HPDE6-E6E7 (cell line): ENCODE data around the gene VKORC1.

ENCODE experiments used
- DNase-seq: peaks from one replicate; pipeline ENCODE4 v3.0.0; 2011; ENCODE audit warnings: missing footprints; ENCODE audit errors: extremely low spot score

Gene VKORC1

GRCh38 chr16:31130336-31130891 lies 35.8 kb upstream of the VKORC1 start:
- DNase-seq: no peak

- DNase-seq: no peak
These were observed 35.2 kb upstream of the VKORC1 start for GRCh38 chr16:31129568-31130335.

GRCh38 chr16:31128711-31129567 lies 34.3 kb upstream of the VKORC1 start:
- DNase-seq: no peak

- no peak for DNase-seq
These were observed 32.6 kb upstream of the VKORC1 start for GRCh38 chr16:31127182-31127581.

GRCh38 chr16:31125844-31126243 lies 31.2 kb upstream of the VKORC1 start:
- DNase-seq: no peak

- DNase-seq: no peak
These were observed 25.5 kb upstream of the VKORC1 start for GRCh38 chr16:31120129-31120528.

- peak; percentile 78 for DNase-seq
These were observed 23.9 kb upstream of the VKORC1 start for GRCh38 chr16:31118223-31119155.

- peak; percentile 91 for DNase-seq
These were observed 23.0 kb upstream of the VKORC1 start, which contains the start of gene KAT8 for GRCh38 chr16:31117384-31118222. TSS of gene KAT8 (plus strand) at chr16:31117664. CDS start at chr16:31117682, 18 bp downstream.

- no peak for DNase-seq
These were observed 19.9 kb upstream of the VKORC1 start for GRCh38 chr16:31114468-31114867.

- DNase-seq: no peak
These were observed 18.8 kb upstream of the VKORC1 start for GRCh38 chr16:31113121-31114120.

GRCh38 chr16:31112711-31113110 lies 18.1 kb upstream of the VKORC1 start:
- DNase-seq: no peak

- DNase-seq: no peak
These were observed 17.4 kb upstream of the VKORC1 start for GRCh38 chr16:31111881-31112466.

GRCh38 chr16:31110106-31111034 lies 15.8 kb upstream of the VKORC1 start:
- DNase-seq: no peak

- DNase-seq: no peak
These were observed 15.0 kb upstream of the VKORC1 start for GRCh38 chr16:31109622-31110021.

GRCh38 chr16:31108794-31109558 lies 14.4 kb upstream of the VKORC1 start:
- DNase-seq: no peak

- DNase-seq: peak; percentile 65
These were observed 13.6 kb upstream of the VKORC1 start, which contains the start of gene BCKDK for GRCh38 chr16:31108035-31108793. TSS of gene BCKDK (plus strand) at chr16:31108386. CDS start at chr16:31109224, 838 bp downstream.
